Neuronal stem cell (in vitro differentiated cells): Measurements from ENCODE around the gene TGFBR3L.
A peak's percentile ranks its signal among the peaks of the same experiment; 100 is the strongest.

Experiments used
- DNase-seq: peaks from one replicate; pipeline ENCODE4 v3.0.0-alpha.2; 2013; ENCODE audit warnings: low spot score
- H2AFZ ChIP-seq: one replicate; pipeline ENCODE4 v1.6.1; 2013; ENCODE audit warnings: mild to moderate bottlenecking, low read length, inconsistent platforms
- H2AK5ac ChIP-seq: 2 replicates; pipeline ENCODE4 v1.6.1; 2013; ENCODE audit warnings: low read depth, mild to moderate bottlenecking, inconsistent platforms, low read length, moderate library complexity, mixed read lengths
- H2BK120ac ChIP-seq: 2 replicates; pipeline ENCODE4 v1.6.1; 2013; ENCODE audit warnings: low read depth, mild to moderate bottlenecking, inconsistent platforms, low read length, moderate library complexity, mixed read lengths
- H2BK12ac ChIP-seq: one replicate; pipeline ENCODE4 v1.6.1; 2013; ENCODE audit warnings: low read length, inconsistent platforms
- H2BK15ac ChIP-seq: 2 replicates; pipeline ENCODE4 v1.6.1; 2013; ENCODE audit warnings: mild to moderate bottlenecking, low read length, inconsistent platforms, mixed read lengths
- H2BK5ac ChIP-seq: one replicate; pipeline ENCODE4 v1.6.1; 2013; ENCODE audit warnings: inconsistent platforms, mild to moderate bottlenecking, low read length, moderate library complexity
- H3K14ac ChIP-seq: one replicate; pipeline ENCODE4 v1.6.1; 2013; ENCODE audit warnings: low read length, inconsistent platforms
- H3K18ac ChIP-seq: 2 replicates; pipeline ENCODE4 v1.6.1; 2013; ENCODE audit warnings: low read length, inconsistent platforms
- H3K23ac ChIP-seq: 2 replicates; pipeline ENCODE4 v1.6.1; 2013; ENCODE audit warnings: low read depth, mild to moderate bottlenecking, mixed read lengths, low read length, inconsistent platforms; ENCODE audit not compliant: poor library complexity
- H3K27ac ChIP-seq: replicated peaks from 3 replicates; pipeline ENCODE4 v1.5.1; 2013; ENCODE audit warnings: low read length, inconsistent platforms
- H3K27me3 ChIP-seq, 3 experiments: 2 replicates each; pipeline ENCODE4 v1.6.1; 2013; ENCODE audit warnings: low read length in 3 of 3, mild to moderate bottlenecking in 2 of 3, inconsistent platforms in 1 of 3, low read depth in 1 of 3, mixed read lengths in 1 of 3, moderate library complexity in 1 of 3; ENCODE audit not compliant: control insufficient read depth in 3 of 3, insufficient read depth in 3 of 3
- H3K36me3 ChIP-seq, 2 donors: replicated peaks in 1 of 2; 2 replicates each; pipeline ENCODE4 v1.6.1; 2013; ENCODE audit warnings: low read length in 2 of 2; ENCODE audit not compliant: control insufficient read depth in 2 of 2, insufficient read depth in 2 of 2
- H3K4ac ChIP-seq: 2 replicates; pipeline ENCODE4 v1.6.1; 2013; ENCODE audit warnings: inconsistent platforms, mild to moderate bottlenecking, low read length, moderate library complexity
- H3K4me1 ChIP-seq, 2 donors: 1 replicate in 1 of 2; 2 replicates in 1 of 2; pipeline ENCODE4 v1.6.1; 2013; ENCODE audit warnings: low read length in 2 of 2, low read depth in 1 of 2; ENCODE audit not compliant: control insufficient read depth in 2 of 2, insufficient read depth in 1 of 2
- H3K4me2 ChIP-seq: one replicate; pipeline ENCODE4 v1.6.1; 2013; ENCODE audit warnings: mild to moderate bottlenecking, low read length, inconsistent platforms; ENCODE audit not compliant: insufficient read depth, poor library complexity, severe bottlenecking
- H3K4me3 ChIP-seq, 2 donors: 2 replicates each; pipeline ENCODE4 v1.5.1; 2013; ENCODE audit warnings: low read length in 2 of 2, mild to moderate bottlenecking in 2 of 2, inconsistent platforms in 1 of 2, moderate library complexity in 1 of 2
- H3K79me1 ChIP-seq: one replicate; pipeline ENCODE4 v1.6.1; 2013; ENCODE audit warnings: low read depth, mild to moderate bottlenecking, inconsistent platforms, low read length, moderate library complexity
- H3K9ac ChIP-seq: one replicate; pipeline ENCODE4 v1.6.1; 2013; ENCODE audit warnings: mild to moderate bottlenecking, low read depth, low read length, inconsistent platforms; ENCODE audit not compliant: poor library complexity
- H3K9me3 ChIP-seq, 2 donors: replicated peaks in 1 of 2; 2 replicates each; pipeline versions ENCODE3 to v1.6.1; 2013; ENCODE audit warnings: low read length in 2 of 2, mild to moderate bottlenecking in 2 of 2, inconsistent platforms in 1 of 2, low read depth in 1 of 2, mixed read lengths in 1 of 2, moderate library complexity in 1 of 2; ENCODE audit not compliant: control insufficient read depth in 2 of 2, insufficient read depth in 1 of 2
- H4K8ac ChIP-seq: one replicate; pipeline ENCODE4 v1.6.1; 2013; ENCODE audit warnings: low read depth, mild to moderate bottlenecking, inconsistent platforms, low read length, moderate library complexity
- H4K91ac ChIP-seq: one replicate; pipeline ENCODE4 v1.6.1; 2013; ENCODE audit warnings: low read length, low read depth, mild to moderate bottlenecking, inconsistent platforms; ENCODE audit not compliant: poor library complexity
- WGBS, 2 donors: extraction: QIAGEN DNeasy Blood & Tissue Kit; methylation state at CpG; one replicate each; pipeline ENCODE4 v1.1.7; 2013; ENCODE audit warnings: missing lambda C conversion rate in 2 of 2, mixed read lengths in 1 of 2; ENCODE audit not compliant: insufficient read length in 2 of 2, insufficient replicate concordance in 1 of 2; ENCODE audit errors: extremely low coverage in 2 of 2; 5-methylcytosine and 5-hydroxymethylcytosine counted together

TGFBR3L gene

DNA sequence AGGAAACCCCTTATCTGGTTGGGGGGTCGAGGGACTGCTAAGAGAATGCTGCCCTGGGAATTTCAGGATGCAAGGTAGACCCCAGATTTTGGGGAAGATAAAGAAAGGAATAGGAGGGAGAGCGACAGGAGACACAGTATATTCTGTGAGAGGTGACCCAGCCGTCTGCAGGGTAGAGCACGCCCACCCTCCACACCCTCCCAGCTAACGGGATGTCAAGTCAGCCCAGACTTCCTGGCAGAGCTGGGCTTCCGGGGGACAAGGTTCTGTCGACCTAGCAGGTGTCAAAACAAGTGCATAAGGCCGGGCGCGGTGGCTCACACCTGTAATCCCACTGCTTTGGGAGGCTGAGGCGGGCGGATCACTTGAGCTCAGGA is 39.7 kb upstream of the TGFBR3L start:
- no peak overlapping the region for H2BK120ac ChIP-seq
- H2AK5ac ChIP-seq = no peak overlapping the region
- H3K9ac ChIP-seq = no peak overlapping the region
- peak overlapping the region; percentile 86 for H2BK12ac ChIP-seq
- DNase-seq = no peak
- H2BK5ac ChIP-seq = peak overlapping the region; percentile 26
- no peak overlapping the region for H2BK15ac ChIP-seq
- H4K91ac ChIP-seq = no peak overlapping the region
- H3K4me3 ChIP-seq = peak overlapping the region; percentile 37 to 81
- no peak overlapping the region for H3K14ac ChIP-seq
- peaks cover 3% of the 10 kb centered on the region for H3K79me1 ChIP-seq
- no peak overlapping the region for H3K27ac ChIP-seq
- peak overlapping the region; percentile 93 for H3K18ac ChIP-seq
- H3K27me3 ChIP-seq = no peaks in the 10 kb centered on the region
- peaks cover 0 to 6% of the 10 kb centered on the region in 2 donors for H3K36me3 ChIP-seq
- peak overlapping the region; percentile 59 for H3K4me2 ChIP-seq
- no CpG with 5 or more reads among the region's 12 CpGs for WGBS, 2 donors
- H3K4ac ChIP-seq = peak overlapping the region; percentile 78
- no peak overlapping the region for H4K8ac ChIP-seq
- H3K23ac ChIP-seq = no peak overlapping the region
- H3K9me3 ChIP-seq = no peaks in the 10 kb centered on the region
- peak overlapping the region; percentile 85 for H2AFZ ChIP-seq
- H3K4me1 ChIP-seq = peaks cover 26 to 28% of the 10 kb centered on the region in 2 donors

DNA sequence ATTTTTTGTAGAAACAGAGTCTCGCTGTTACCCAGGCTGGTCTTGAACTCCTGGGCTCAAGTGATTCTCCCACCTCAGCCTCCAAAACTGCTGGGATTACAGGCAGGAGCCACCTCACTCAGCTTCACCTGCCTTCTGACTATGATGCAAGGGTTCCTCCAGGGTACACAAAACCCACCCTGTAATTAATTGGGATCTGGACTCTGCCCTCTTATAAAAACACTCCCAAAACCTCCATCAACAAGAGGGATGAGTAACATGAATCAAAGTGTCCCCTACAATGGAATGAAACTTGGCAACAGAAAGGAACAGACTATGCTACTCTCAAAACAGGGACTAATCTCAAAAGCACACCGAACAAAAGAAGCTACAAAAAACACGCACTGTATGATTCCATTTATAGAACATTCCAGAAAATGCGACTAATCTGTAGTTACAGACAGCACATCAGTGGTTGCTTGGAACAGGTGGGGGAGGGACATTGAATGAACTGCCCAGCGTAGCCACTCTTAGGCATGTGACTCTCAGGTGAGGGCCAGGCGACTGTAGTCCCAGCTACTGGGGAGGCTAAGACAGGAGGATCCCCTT is 37.3 kb upstream of the TGFBR3L start:
- Histone ChIP-seq H2BK5ac (no peak overlapping the region), H3K4ac (no peak overlapping the region), H2BK120ac (no peak overlapping the region), H3K4me3 (no peak overlapping the region), H3K9ac (no peak overlapping the region), H4K8ac (no peak overlapping the region), H3K23ac (no peak overlapping the region), H3K27ac (no peak overlapping the region), H2AFZ (no peak overlapping the region), H2BK12ac (no peak overlapping the region), H2BK15ac (no peak overlapping the region), H3K14ac (no peak overlapping the region), H4K91ac (no peak overlapping the region), H3K79me1 (peaks cover 3% of the 10 kb centered on the region), H3K18ac (no peak overlapping the region), H3K4me1 (peaks cover 10 to 16% of the 10 kb centered on the region in 2 donors), H3K4me2 (no peak overlapping the region), H3K9me3 (no peaks in the 10 kb centered on the region), H2AK5ac (no peak overlapping the region), H3K36me3 (peaks cover 0 to 6% of the 10 kb centered on the region in 2 donors), H3K27me3 (no peaks in the 10 kb centered on the region)
- no peak for DNase-seq
- WGBS, 2 donors = no CpG with 5 or more reads among the region's 6 CpGs

- H4K91ac ChIP-seq = no peak overlapping the region
- H3K27ac ChIP-seq = no peak overlapping the region
- peak overlapping the region; percentile 67 for H2BK15ac ChIP-seq
- DNase-seq = no peak
- H3K9me3 ChIP-seq = no peaks in the 10 kb centered on the region
- no peak overlapping the region for H3K18ac ChIP-seq
- H2BK5ac ChIP-seq = no peak overlapping the region
- no peaks in the 10 kb centered on the region for H3K36me3 ChIP-seq
- H2BK120ac ChIP-seq = no peak overlapping the region
- H3K4me3 ChIP-seq = no peak overlapping the region
- H3K4me1 ChIP-seq = peaks cover 2 to 4% of the 10 kb centered on the region in 2 donors
- no peaks in the 10 kb centered on the region for H3K79me1 ChIP-seq
- H3K27me3 ChIP-seq = no peaks in the 10 kb centered on the region
- no peak overlapping the region for H3K4me2 ChIP-seq
- whole genome bisulfite sequencing, 2 donors = no CpG with 5 or more reads among the region's 18 CpGs
- H2AFZ ChIP-seq = peak overlapping the region; percentile 80
- H2AK5ac ChIP-seq = no peak overlapping the region
- no peak overlapping the region for H3K23ac ChIP-seq
- no peak overlapping the region for H3K4ac ChIP-seq
- H4K8ac ChIP-seq = no peak overlapping the region
- no peak overlapping the region for H3K14ac ChIP-seq
- H2BK12ac ChIP-seq = no peak overlapping the region
- no peak overlapping the region for H3K9ac ChIP-seq
Observed at GRCh38 chr19:7879111-7879807, 35.4 kb upstream of the TGFBR3L start.

DNA sequence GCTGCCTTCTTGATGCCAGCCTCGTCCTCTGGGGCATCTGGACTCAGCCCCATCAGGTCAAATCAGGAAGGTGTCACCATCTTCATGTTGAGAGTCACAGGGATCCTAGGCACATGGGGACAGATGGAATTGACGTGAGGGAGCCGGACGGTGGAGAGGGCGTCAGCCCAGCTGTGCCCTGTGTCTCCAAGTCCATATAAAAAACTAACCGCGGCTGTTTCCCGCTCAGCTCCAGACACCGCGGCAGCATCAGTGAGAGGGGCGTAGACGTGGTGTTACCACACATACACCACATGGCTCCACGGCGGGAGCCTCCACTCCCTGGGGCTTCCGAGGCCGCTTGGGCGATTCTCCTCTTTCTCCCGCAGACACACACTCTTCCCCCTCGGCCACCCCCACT is 34.8 kb upstream of the TGFBR3L start:
- Histone ChIP-seq H3K9me3 (no peaks in the 10 kb centered on the region), H4K8ac (no peak overlapping the region), H2BK12ac (no peak overlapping the region), H3K18ac (no peak overlapping the region), H2AFZ (peak overlapping the region; percentile 80), H2AK5ac (no peak overlapping the region), H3K9ac (no peak overlapping the region), H3K27ac (no peak overlapping the region), H4K91ac (no peak overlapping the region), H3K4ac (no peak overlapping the region), H3K4me1 (peaks cover 1 to 2% of the 10 kb centered on the region in 2 donors), H3K23ac (no peak overlapping the region), H3K27me3 (no peaks in the 10 kb centered on the region), H2BK5ac (no peak overlapping the region), H3K4me3 (no peak overlapping the region), H3K79me1 (no peaks in the 10 kb centered on the region), H3K14ac (no peak overlapping the region), H3K36me3 (no peaks in the 10 kb centered on the region), H2BK120ac (no peak overlapping the region), H2BK15ac (no peak overlapping the region), H3K4me2 (no peak overlapping the region)
- no peak for DNase-seq
- no CpG with 5 or more reads among the region's 19 CpGs for WGBS, 2 donors
